A673 (cell line): ENCODE results near the gene C6orf58. TPM values are rescaled to one million over a fixed set of nuclear protein-coding genes. Genes with fewer than 3 reads are reported as not detected.

Experiments
- BruUV-seq: library from RNA; stranded (reverse); fragments of 400-500 nt; replicated peaks from 2 replicates; lab custom pipeline; 2021; lab: Mats Ljungman, UMichigan
- CTCF ChIA-PET: fragments of 300-600 bp; sonication (Branson Sonifier 250); formaldehyde crosslinking; loops from one replicate; lab custom pipeline; 2022; ENCODE audit warnings: antibody characterized with exemption; lab: Charles Lee
- POLR2A ChIA-PET: fragments of 300-600 bp; sonication (Branson Sonifier 250); formaldehyde crosslinking; loops from one replicate; lab custom pipeline; 2022; ENCODE audit warnings: antibody characterized with exemption; ENCODE audit not compliant: low non-redundant PET; lab: Charles Lee
- DNase-seq: peaks from one replicate; pipeline ENCODE4 v3.0.0-alpha.2; 2015; ENCODE audit warnings: low spot score
- H3K27ac ChIP-seq: fragments of 200-600 bp; sonication (generic); 2 replicates; pipeline ENCODE4 v1.5.1; 2016; ENCODE audit warnings: mixed run types, low read depth, mild to moderate bottlenecking, mixed read lengths, antibody characterized with exemption, low read length; ENCODE audit not compliant: poor library complexity, severe bottlenecking
- H3K27me3 ChIP-seq: fragments of 200-600 bp; sonication (generic); replicated peaks from 2 replicates; pipeline ENCODE4 v1.6.1; 2017; ENCODE audit warnings: mixed run types, low read depth, mild to moderate bottlenecking, mixed read lengths, antibody characterized with exemption, low read length; ENCODE audit not compliant: insufficient read depth, poor library complexity
- H3K36me3 ChIP-seq: fragments of 200-600 bp; sonication (generic); 2 replicates; pipeline ENCODE4 v1.6.1; 2016; ENCODE audit warnings: mixed run types, mild to moderate bottlenecking, mixed read lengths, antibody characterized with exemption, low read length; ENCODE audit not compliant: insufficient read depth, poor library complexity, severe bottlenecking
- H3K4me1 ChIP-seq: fragments of 200-600 bp; sonication (generic); 2 replicates; pipeline ENCODE4 v1.6.1; 2017; ENCODE audit warnings: mixed run types, mild to moderate bottlenecking, mixed read lengths, antibody characterized with exemption, low read length; ENCODE audit not compliant: insufficient read depth, poor library complexity, severe bottlenecking
- H3K4me3 ChIP-seq: fragments of 200-600 bp; sonication (generic); 2 replicates; pipeline ENCODE4 v1.5.1; 2016; ENCODE audit warnings: low read depth, mixed run types, mild to moderate bottlenecking, mixed read lengths, low read length; ENCODE audit not compliant: poor library complexity, severe bottlenecking
- H3K9me3 ChIP-seq: fragments of 200-600 bp; sonication (generic); 2 replicates; pipeline ENCODE4 v1.6.1; 2016; ENCODE audit warnings: mixed run types, low read depth, mild to moderate bottlenecking, mixed read lengths, antibody characterized with exemption, low read length; ENCODE audit not compliant: poor library complexity, severe bottlenecking
- CTCF ChIP-seq: fragments of 300-800, 200-600 bp; sonication (generic); conservative IDR thresholded peaks from 2 replicates; pipeline ENCODE4 v1.5.1; 2017; ENCODE audit warnings: low read depth, mild to moderate bottlenecking, antibody characterized with exemption, low read length, moderate library complexity, mixed read lengths
- EZH2 ChIP-seq: fragments of 200-600 bp; sonication (generic); IDR thresholded peaks from 2 replicates; pipeline ENCODE4 v1.6.1; 2017; ENCODE audit warnings: borderline replicate concordance, low read depth, mild to moderate bottlenecking, mixed read lengths, antibody characterized with exemption, low read length; ENCODE audit not compliant: poor library complexity, severe bottlenecking
- intact Hi-C: fragments of 100-400 bp; cut with micrococcal nuclease; formaldehyde crosslinking; loops from one replicate; pipeline ENCODE4 v1.10.0; 2022; ENCODE audit not compliant: unreplicated experiment
- total RNA-seq: library from RNA; stranded (reverse); gene quantifications from 2 replicates; pipeline ENCODE4 v1.2.3, GENCODE V29; 2021

C6orf58 gene
- total RNA-seq, 1 experiment from 2014 or later: 0.64 TPM

GRCh38 chr6:127585123-127585522, 8.1 kb downstream of the C6orf58 start:
- no peak for DNase-seq
- H3K27ac ChIP-seq: no peak overlapping the region
- no TSS peak for BruUV-seq
- no peaks in the 10 kb centered on the region for H3K27me3 ChIP-seq
- POLR2A ChIA-PET: no interaction called here
- H3K36me3 ChIP-seq: no peaks in the 10 kb centered on the region
- CTCF ChIA-PET: no interaction called here
- H3K4me1 ChIP-seq: no peaks in the 10 kb centered on the region
- no peak for TF ChIP-seq EZH2
- TF ChIP-seq CTCF: no peak
- H3K4me3 ChIP-seq: no peak overlapping the region
- intact Hi-C loops: no loop called here
- H3K9me3 ChIP-seq: no peaks in the 10 kb centered on the region

GRCh38 chr6:127586372-127586771, 9.4 kb downstream of the C6orf58 start:
- CTCF ChIA-PET: no interaction called here
- no TSS peak for BruUV-seq
- POLR2A ChIA-PET: no interaction called here

GRCh38 chr6:127587875-127588274, 10.9 kb downstream of the C6orf58 start:
- Histone ChIP-seq H3K36me3 (no peaks in the 10 kb centered on the region), H3K4me3 (no peak overlapping the region), H3K9me3 (no peaks in the 10 kb centered on the region), H3K27me3 (no peaks in the 10 kb centered on the region), H3K4me1 (no peaks in the 10 kb centered on the region), H3K27ac (no peak overlapping the region)
- BruUV-seq: no TSS peak
- no peak for TF ChIP-seq CTCF
- TF ChIP-seq EZH2: no peak
- DNase-seq: no peak
- intact Hi-C loops: no loop called here
- ChIA-PET POLR2A (no interaction called here), CTCF (no interaction called here)

More at GRCh38 chr6:127586372-127586771, 9.4 kb downstream of the C6orf58 start:
- no peak for TF ChIP-seq EZH2
- no peak for TF ChIP-seq CTCF
- no peaks in the 10 kb centered on the region for H3K27me3 ChIP-seq
- no peaks in the 10 kb centered on the region for H3K9me3 ChIP-seq
- no peak overlapping the region for H3K4me3 ChIP-seq
- no peaks in the 10 kb centered on the region for H3K36me3 ChIP-seq
- no peak for DNase-seq
- H3K27ac ChIP-seq: no peak overlapping the region
- H3K4me1 ChIP-seq: no peaks in the 10 kb centered on the region
- intact Hi-C loops: no loop called here
